HCT116 (cell line): ENCODE results near the gene HMGB4. TPM values are rescaled to one million over a fixed set of nuclear protein-coding genes. Genes with fewer than 3 reads are reported as not detected.

Source experiments
- ATAC-seq: fragments of 200-7000 bp; cut with Tn5 transposase; 2 replicates; pipeline ENCODE4 v1.9.1; 2020; ENCODE audit warnings: mild to moderate bottlenecking, moderate library complexity
- BruUV-seq: library from RNA; stranded (reverse); fragments of 400-500 nt; replicated peaks from 2 replicates; lab custom pipeline; 2021; lab: Mats Ljungman, UMichigan
- CTCF ChIA-PET: fragments of 300-600 bp; sonication (Branson Sonifier 250); formaldehyde crosslinking; loops from one replicate; lab custom pipeline; 2021; ENCODE audit warnings: antibody characterized with exemption; lab: Charles Lee
- POLR2A ChIA-PET: fragments of 300-600, 350-600 bp; sonication (Branson Sonifier 250); formaldehyde crosslinking; loops from one replicate; lab custom pipeline; 2021; ENCODE audit warnings: antibody characterized with exemption; lab: Charles Lee
- RAD21 ChIA-PET, 2 experiments: fragments of 300-600 bp; sonication (Branson Sonifier 250); formaldehyde crosslinking; loops; one replicate each; lab custom pipeline; 2023; ENCODE audit warnings: low total read pairs in 2 of 2; ENCODE audit not compliant: uncharacterized antibody in 2 of 2, unreplicated experiment in 2 of 2, low non-redundant PET in 1 of 2; lab: Charles Lee
- DNase-seq: peaks from one replicate; pipeline ENCODE4 v3.0.0-alpha.2; 2010; ENCODE audit warnings: low read depth, low spot score
- H2AFZ ChIP-seq: fragments of 200-600 bp; shearing (Covaris generic), sonication (generic); 2 replicates; pipeline ENCODE4 v1.6.1; 2017; ENCODE audit warnings: low read depth, mixed run types, mixed read lengths, antibody characterized with exemption, low read length; ENCODE audit not compliant: poor library complexity, severe bottlenecking
- H3K27ac ChIP-seq: 2 replicates; pipeline ENCODE4 v1.5.1; 2012; ENCODE audit warnings: low read depth, low read length
- H3K27me3 ChIP-seq: fragments of 200-600 bp; sonication (generic); 2 replicates; pipeline ENCODE4 v1.6.1; 2016; ENCODE audit warnings: mixed run types, low read length, mixed read lengths; ENCODE audit not compliant: insufficient read depth
- H3K36me3 ChIP-seq, 2 experiments: fragments of 200-500 bp in 1 of 2; fragments of 200-600 bp in 1 of 2; sonication (Bioruptor generic) in 1 of 2; sonication (generic) in 1 of 2; 2 replicates each; pipeline versions ENCODE4 v1.5.1 to v1.6.1; 2014 to 2016; ENCODE audit warnings: low read length in 2 of 2, inconsistent platforms in 1 of 2, mixed read lengths in 1 of 2, mixed run types in 1 of 2; ENCODE audit not compliant: insufficient read depth in 2 of 2, control insufficient read depth in 1 of 2
- H3K4me1 ChIP-seq, 2 experiments: fragments of 200-600 bp in 1 of 2; sonication (generic) in 1 of 2; 2 replicates each; pipeline versions ENCODE4 v1.5.1 to v1.6.1; 2012 to 2017; ENCODE audit warnings: low read length in 2 of 2, inconsistent platforms in 1 of 2, mild to moderate bottlenecking in 1 of 2, mixed read lengths in 1 of 2, mixed run types in 1 of 2, moderate library complexity in 1 of 2; ENCODE audit not compliant: insufficient read depth in 2 of 2, control insufficient read depth in 1 of 2
- H3K4me2 ChIP-seq: fragments of 200-600 bp; sonication (generic); 2 replicates; pipeline ENCODE4 v1.6.1; 2017; ENCODE audit warnings: mixed run types, low read length, mixed read lengths
- H3K4me3 ChIP-seq, 2 experiments: fragments of 200-600 bp in 1 of 2; sonication (generic) in 1 of 2; replicated peaks in 1 of 2; 2 replicates each; pipeline ENCODE4 v1.5.1; 2011 to 2016; ENCODE audit warnings: low read length in 2 of 2, control low read depth in 1 of 2, low read depth in 1 of 2, mild to moderate bottlenecking in 1 of 2, mixed read lengths in 1 of 2, mixed run types in 1 of 2
- H3K79me2 ChIP-seq: fragments of 200-600 bp; sonication (generic); 2 replicates; pipeline ENCODE4 v1.6.1; 2017; ENCODE audit warnings: mild to moderate bottlenecking, mixed run types, low read length, moderate library complexity, mixed read lengths; ENCODE audit not compliant: insufficient read depth
- H3K9ac ChIP-seq: fragments of 200-600 bp; sonication (generic); 2 replicates; pipeline ENCODE4 v1.6.1; 2016; ENCODE audit warnings: low read length, mixed read lengths
- H3K9me2 ChIP-seq: fragments of 200-600 bp; sonication (generic), shearing (Covaris generic); 2 replicates; pipeline ENCODE4 v1.6.1; 2017; ENCODE audit warnings: mixed run types, mild to moderate bottlenecking, moderate library complexity; ENCODE audit not compliant: insufficient read depth
- H3K9me3 ChIP-seq, 2 experiments: fragments of 200-500 bp in 1 of 2; fragments of 200-600 bp in 1 of 2; sonication (Bioruptor generic) in 1 of 2; sonication (generic) in 1 of 2; 2 replicates each; pipeline ENCODE4 v1.6.1; 2014 to 2017; ENCODE audit warnings: low read length in 2 of 2, mixed read lengths in 2 of 2, inconsistent platforms in 1 of 2, low read depth in 1 of 2, mild to moderate bottlenecking in 1 of 2, mixed run types in 1 of 2, moderate library complexity in 1 of 2; ENCODE audit not compliant: control insufficient read depth in 1 of 2, insufficient read depth in 1 of 2
- H4K20me1 ChIP-seq: fragments of 200-600 bp; sonication (generic), shearing (Covaris generic); 2 replicates; pipeline ENCODE4 v1.6.1; 2017; ENCODE audit warnings: mixed run types, mild to moderate bottlenecking, moderate library complexity; ENCODE audit not compliant: insufficient read depth
- ATF3 ChIP-seq: IDR thresholded peaks from 2 replicates; pipeline ENCODE4 v1.6.1; 2012
- CBX3 ChIP-seq: IDR thresholded peaks from 2 replicates; pipeline ENCODE4 v1.6.1; 2012; ENCODE audit warnings: low read depth
- CEBPB ChIP-seq: IDR thresholded peaks from 2 replicates; pipeline ENCODE4 v1.6.1; 2012; ENCODE audit warnings: low read depth
- CTCF ChIP-seq, 3 experiments: fragments of 200-600 bp in 1 of 3; sonication (generic) in 1 of 3; IDR thresholded peaks in 2 of 3; conservative IDR thresholded peaks in 1 of 3; 2 replicates each; pipeline ENCODE4 v1.5.1; 2012 to 2017; ENCODE audit warnings: low read depth in 2 of 3, low read length in 2 of 3, antibody characterized with exemption in 1 of 3, borderline replicate concordance in 1 of 3, control low read depth in 1 of 3, mild to moderate bottlenecking in 1 of 3, mixed read lengths in 1 of 3, mixed run types in 1 of 3, moderate library complexity in 1 of 3; ENCODE audit not compliant: insufficient read depth in 1 of 3
- EGR1 ChIP-seq: IDR thresholded peaks from 2 replicates; pipeline ENCODE4 v1.6.1; 2012; ENCODE audit warnings: low read depth
- ELF1 ChIP-seq: IDR thresholded peaks from 2 replicates; pipeline ENCODE4 v1.6.1; 2012; ENCODE audit warnings: low read depth, borderline replicate concordance
- FOSL1 ChIP-seq: IDR thresholded peaks from 2 replicates; pipeline ENCODE4 v1.6.1; 2012; ENCODE audit warnings: low read depth
- JUND ChIP-seq: IDR thresholded peaks from 2 replicates; pipeline ENCODE4 v1.6.1; 2012
- MAX ChIP-seq: IDR thresholded peaks from 2 replicates; pipeline ENCODE4 v1.6.1; 2012
- POLR2AphosphoS5 ChIP-seq: IDR thresholded peaks from 2 replicates; pipeline ENCODE4 v1.6.1; 2011; ENCODE audit warnings: mild to moderate bottlenecking, low read depth, low read length, moderate library complexity
- RAD21 ChIP-seq: IDR thresholded peaks from 2 replicates; pipeline ENCODE4 v1.6.1; 2012; ENCODE audit warnings: low read depth, mild to moderate bottlenecking
- REST ChIP-seq: IDR thresholded peaks from 2 replicates; pipeline ENCODE4 v1.6.1; 2012; ENCODE audit warnings: low read depth
- SIN3A ChIP-seq: IDR thresholded peaks from 2 replicates; pipeline ENCODE4 v1.6.1; 2012; ENCODE audit warnings: low read depth
- SP1 ChIP-seq: IDR thresholded peaks from 2 replicates; pipeline ENCODE4 v1.6.1; 2012; ENCODE audit warnings: low read depth
- SRF ChIP-seq: IDR thresholded peaks from 2 replicates; pipeline ENCODE4 v1.6.1; 2012; ENCODE audit warnings: low read depth
- TCF7L2 ChIP-seq: IDR thresholded peaks from 2 replicates; pipeline ENCODE4 v1.7.0; 2011; ENCODE audit warnings: borderline replicate concordance, inconsistent platforms; ENCODE audit not compliant: insufficient read depth, insufficient read length; ENCODE audit errors: extremely low read depth
- ZBTB33 ChIP-seq: IDR thresholded peaks from 2 replicates; pipeline ENCODE4 v1.6.1; 2011; ENCODE audit warnings: mild to moderate bottlenecking, low read length, moderate library complexity; ENCODE audit not compliant: insufficient replicate concordance; ENCODE audit errors: extremely low read depth
- ZFX ChIP-seq: fragments of 450-650 bp; IDR thresholded peaks from 2 replicates; pipeline ENCODE4 v1.6.1; 2017
- intact Hi-C: fragments of 100-400 bp; cut with micrococcal nuclease; formaldehyde crosslinking; loops from 2 replicates; pipeline ENCODE4 v1.10.0; 2022
- total RNA-seq: library from RNA; stranded (reverse); gene quantifications from one replicate; pipeline ENCODE4 v1.2.1, GENCODE V29; 2021; ENCODE audit not compliant: unreplicated experiment

HMGB4 gene
- total RNA-seq, 1 experiment from 2014 or later, result not detected

GRCh38 chr1:33908324-33908956 lies 44.6 kb downstream of the HMGB4 start:
- DNase-seq, result no peak
- ChIA-PET CTCF (no interaction called here), RAD21 (no interaction called here), POLR2A (no interaction called here)
- H4K20me1 ChIP-seq, result no peaks in the 10 kb centered on the region
- H3K4me1 ChIP-seq, result no peaks in the 10 kb centered on the region
- no peaks in the 10 kb centered on the region for H3K9me3 ChIP-seq
- intact Hi-C loops, result no loop called here
- no peak overlapping the region for H3K4me2 ChIP-seq
- no TSS peak for BruUV-seq
- H3K9ac ChIP-seq, result no peak overlapping the region
- H3K4me3 ChIP-seq, result no peak overlapping the region
- TF ChIP-seq SRF (no peak), ZFX (no peak), ZBTB33 (no peak), CEBPB (no peak), POLR2AphosphoS5 (no peak), SP1 (no peak), ELF1 (no peak), JUND (no peak), EGR1 (no peak), RAD21 (no peak), SIN3A (no peak), CTCF (IDR thresholded peaks at IDR 0.05 in 2 of 3, conservative IDR thresholded peaks at IDR 0.05 in 1 of 3; ENCODE audit: borderline replicate concordance in 1 of 3, insufficient read depth in 1 of 3, low read depth in 2 of 3, low read length in 2 of 3) (no peak), REST (no peak), FOSL1 (no peak), MAX (no peak), CBX3 (no peak), ATF3 (no peak), TCF7L2 (no peak)
- no peak overlapping the region for H3K27ac ChIP-seq
- peaks cover 20% of the 10 kb centered on the region for H3K27me3 ChIP-seq
- no peaks in the 10 kb centered on the region for H3K79me2 ChIP-seq
- H3K9me2 ChIP-seq, result no peaks in the 10 kb centered on the region
- H3K36me3 ChIP-seq, result no peaks in the 10 kb centered on the region
- ATAC-seq, result no peak
- no peak overlapping the region for H2AFZ ChIP-seq
